Uterus (tissue), 4 donors: ENCODE results near the gene LRP8. TPM values are rescaled to one million over a fixed set of nuclear protein-coding genes. Genes with fewer than 3 reads are reported as not detected.

Source experiments
- DNase-seq, 2 donors: peaks; one replicate each; pipeline ENCODE4 v3.0.0-alpha.2; 2019 to 2020
- H3K27ac ChIP-seq, 2 donors: fragments of 200-600 bp; sonication (generic); 1 replicate in 1 of 2; 2 replicates in 1 of 2; pipeline ENCODE4 v1.5.1; 2016 to 2018
- H3K27me3 ChIP-seq, 2 donors: fragments of 200-600 bp; sonication (generic); one replicate each; pipeline ENCODE4 v1.5.1; 2018 to 2019; ENCODE audit warnings: control low read depth in 1 of 2
- H3K36me3 ChIP-seq, 2 donors: fragments of 200-600 bp; sonication (generic); one replicate each; pipeline ENCODE4 v1.5.1; 2019; ENCODE audit warnings: control low read depth in 1 of 2
- H3K4me1 ChIP-seq, 2 donors: fragments of 200-600 bp; sonication (generic); one replicate each; pipeline ENCODE4 v1.5.1; 2018 to 2019; ENCODE audit warnings: control low read depth in 1 of 2
- H3K4me3 ChIP-seq, 2 donors: fragments of 200-600 bp; sonication (generic); 1 replicate in 1 of 2; 2 replicates in 1 of 2; pipeline ENCODE4 v1.5.1; 2018 to 2019; ENCODE audit warnings: mild to moderate bottlenecking in 1 of 2
- H3K9me3 ChIP-seq, 2 donors: fragments of 200-600 bp; sonication (generic); one replicate each; pipeline ENCODE4 v1.5.1; 2019; ENCODE audit warnings: control low read depth in 1 of 2
- POLR2A ChIP-seq, 2 donors: fragments of 450-650 bp; IDR thresholded peaks; one replicate each; pipeline ENCODE4 v1.6.1; 2016; ENCODE audit warnings: antibody characterized with exemption in 2 of 2, mild to moderate bottlenecking in 1 of 2, moderate library complexity in 1 of 2
- intact Hi-C: fragments of 100-400 bp; cut with DNase I; formaldehyde crosslinking; loops from one replicate; pipeline ENCODE4 v1.15.1; 2023; ENCODE audit warnings: low total_unique reads
- total RNA-seq, 4 donors: library from RNA; depleted of rRNA in 3 of 4; stranded (reverse); fragments of >200 nt in 3 of 4; gene quantifications; one replicate each; pipeline versions ENCODE4 v1.1.0 to v1.2.4, GENCODE V29; 2014 to 2023
- TF ChIP-seq, protein P1 (sequence below), 4 experiments: fragments of 200-600 bp in 2 of 4; fragments of 450-650 bp in 2 of 4; sonication (generic) in 2 of 4; IDR thresholded peaks; one replicate each; pipeline ENCODE4 v1.5.1; 2016 to 2019; ENCODE audit warnings: antibody characterized with exemption in 4 of 4, mild to moderate bottlenecking in 2 of 4, moderate library complexity in 1 of 4
- donor health status: DM: yes; HTN: yes; CAD: no.

LRP8 gene
- total RNA-seq, 4 donors from 2014 or later, result 1.5 to 15.3 (median 8.5) TPM

- no peak overlapping the region for H3K4me3 ChIP-seq
- H3K36me3 ChIP-seq, result no peaks in the 10 kb centered on the region
- TF ChIP-seq, protein P1, sequence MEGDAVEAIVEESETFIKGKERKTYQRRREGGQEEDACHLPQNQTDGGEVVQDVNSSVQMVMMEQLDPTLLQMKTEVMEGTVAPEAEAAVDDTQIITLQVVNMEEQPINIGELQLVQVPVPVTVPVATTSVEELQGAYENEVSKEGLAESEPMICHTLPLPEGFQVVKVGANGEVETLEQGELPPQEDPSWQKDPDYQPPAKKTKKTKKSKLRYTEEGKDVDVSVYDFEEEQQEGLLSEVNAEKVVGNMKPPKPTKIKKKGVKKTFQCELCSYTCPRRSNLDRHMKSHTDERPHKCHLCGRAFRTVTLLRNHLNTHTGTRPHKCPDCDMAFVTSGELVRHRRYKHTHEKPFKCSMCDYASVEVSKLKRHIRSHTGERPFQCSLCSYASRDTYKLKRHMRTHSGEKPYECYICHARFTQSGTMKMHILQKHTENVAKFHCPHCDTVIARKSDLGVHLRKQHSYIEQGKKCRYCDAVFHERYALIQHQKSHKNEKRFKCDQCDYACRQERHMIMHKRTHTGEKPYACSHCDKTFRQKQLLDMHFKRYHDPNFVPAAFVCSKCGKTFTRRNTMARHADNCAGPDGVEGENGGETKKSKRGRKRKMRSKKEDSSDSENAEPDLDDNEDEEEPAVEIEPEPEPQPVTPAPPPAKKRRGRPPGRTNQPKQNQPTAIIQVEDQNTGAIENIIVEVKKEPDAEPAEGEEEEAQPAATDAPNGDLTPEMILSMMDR (IDR thresholded peaks at IDR 0.05), result no peak
- no peak for TF ChIP-seq POLR2A (IDR thresholded peaks at IDR 0.05)
- DNase-seq, result no peak
- no peaks in the 10 kb centered on the region for H3K4me1 ChIP-seq
- H3K27me3 ChIP-seq, result no peaks in the 10 kb centered on the region
- intact Hi-C loops, result no loop called here
- H3K9me3 ChIP-seq, result no peaks in the 10 kb centered on the region
- H3K27ac ChIP-seq, result no peak overlapping the region
Measured at GRCh38 chr1:53264048-53264447, 63.8 kb downstream of the LRP8 start.

DNA sequence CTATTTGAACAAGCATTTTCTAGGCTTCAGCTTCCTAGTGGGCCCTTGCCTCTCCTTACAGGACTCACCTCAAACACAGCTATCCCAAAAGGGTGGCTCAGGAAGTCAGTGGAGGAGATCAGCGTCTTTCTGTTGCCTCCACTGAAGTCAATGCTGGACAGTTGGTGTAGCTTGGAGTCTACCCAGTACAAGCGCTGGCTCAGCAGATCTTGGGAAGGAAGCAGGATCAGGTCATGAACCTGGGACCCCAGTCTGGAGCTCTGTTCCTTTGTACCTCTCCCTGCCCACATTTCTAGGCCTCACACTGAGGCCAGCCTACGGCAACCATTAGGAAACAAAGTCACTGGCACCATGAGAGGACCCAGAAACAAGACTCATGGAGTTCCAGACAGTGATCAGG lies 65.9 kb downstream of the LRP8 start:
- TF ChIP-seq, protein P1 (IDR thresholded peaks at IDR 0.05), result no peak
- no peak for TF ChIP-seq POLR2A (IDR thresholded peaks at IDR 0.05)
- H3K27ac ChIP-seq, result no peak overlapping the region
- no peaks in the 10 kb centered on the region for H3K4me1 ChIP-seq
- no peak overlapping the region for H3K4me3 ChIP-seq
- H3K9me3 ChIP-seq, result no peaks in the 10 kb centered on the region
- no peaks in the 10 kb centered on the region for H3K27me3 ChIP-seq
- no peak for DNase-seq
- no peaks in the 10 kb centered on the region for H3K36me3 ChIP-seq
- intact Hi-C loops, result no loop called here

DNA sequence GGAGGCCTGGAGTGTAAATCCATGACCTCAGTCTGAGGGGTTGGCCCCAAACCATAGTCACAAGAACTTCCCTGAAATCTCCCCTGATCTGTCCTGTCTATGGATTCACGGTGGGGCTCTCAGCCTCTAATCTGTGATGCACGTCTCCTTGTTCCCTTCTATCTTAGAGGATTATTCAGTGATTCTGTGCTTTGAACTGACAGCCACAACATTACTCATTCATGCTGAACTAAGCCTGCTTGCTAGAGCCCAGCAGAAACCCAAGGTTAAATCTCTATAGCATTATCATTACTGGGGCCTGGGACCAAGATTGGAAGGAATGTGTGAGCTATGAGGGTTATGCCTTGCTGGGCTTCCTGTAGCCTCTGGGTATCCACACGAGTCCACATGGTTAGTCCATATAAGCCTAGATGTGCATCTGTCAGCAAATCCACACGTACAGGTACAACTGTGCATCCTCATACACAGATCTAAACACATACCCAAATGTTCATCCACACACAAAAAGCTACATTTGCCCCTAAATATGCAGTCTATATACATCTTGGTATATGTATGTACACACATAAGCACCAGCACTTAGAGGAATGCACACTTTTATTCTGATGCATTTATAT lies 67.1 kb downstream of the LRP8 start:
- TF ChIP-seq POLR2A (IDR thresholded peaks at IDR 0.05), result no peak
- TF ChIP-seq, protein P1 (IDR thresholded peaks at IDR 0.05), result no peak
- H3K27ac ChIP-seq, result no peak overlapping the region
- no peak for DNase-seq
- intact Hi-C loops, result no loop called here
- H3K4me3 ChIP-seq, result no peak overlapping the region
- H3K4me1 ChIP-seq, result no peaks in the 10 kb centered on the region
- H3K27me3 ChIP-seq, result no peaks in the 10 kb centered on the region
- H3K36me3 ChIP-seq, result no peaks in the 10 kb centered on the region
- H3K9me3 ChIP-seq, result no peaks in the 10 kb centered on the region

DNA sequence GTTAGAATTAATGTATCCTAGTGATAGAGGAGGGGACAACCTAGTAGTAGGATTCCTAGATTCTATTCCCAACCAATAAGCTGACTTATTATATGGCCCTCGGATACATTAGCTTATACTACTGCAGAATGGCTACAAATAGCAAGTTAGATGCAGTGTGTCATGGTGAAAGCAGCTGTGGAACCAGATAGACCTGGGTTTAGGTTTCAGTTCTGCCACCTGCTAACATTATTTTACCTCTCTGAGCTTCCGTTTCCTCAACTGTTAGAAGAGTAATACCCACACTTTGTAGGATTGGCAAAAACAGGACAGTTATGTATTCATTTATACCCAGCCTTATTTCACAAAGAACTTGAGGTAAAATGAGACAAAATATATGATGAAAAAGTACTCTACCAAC lies 67.9 kb downstream of the LRP8 start:
- Histone ChIP-seq H3K9me3 (no peaks in the 10 kb centered on the region), H3K27me3 (no peaks in the 10 kb centered on the region), H3K4me3 (no peak overlapping the region), H3K27ac (no peak overlapping the region), H3K36me3 (no peaks in the 10 kb centered on the region), H3K4me1 (no peaks in the 10 kb centered on the region)
- TF ChIP-seq POLR2A (IDR thresholded peaks at IDR 0.05), result no peak
- TF ChIP-seq, protein P1 (IDR thresholded peaks at IDR 0.05), result no peak
- DNase-seq, result no peak
- intact Hi-C loops, result no loop called here

- Histone ChIP-seq H3K4me3 (no peak overlapping the region), H3K4me1 (no peaks in the 10 kb centered on the region), H3K9me3 (no peaks in the 10 kb centered on the region), H3K27ac (no peak overlapping the region), H3K27me3 (no peaks in the 10 kb centered on the region), H3K36me3 (no peaks in the 10 kb centered on the region)
- TF ChIP-seq POLR2A (IDR thresholded peaks at IDR 0.05), result no peak
- TF ChIP-seq, protein P1 (IDR thresholded peaks at IDR 0.05), result no peak
- intact Hi-C loops, result no loop called here
- DNase-seq, result no peak
Measured at GRCh38 chr1:53258216-53258615, 69.7 kb downstream of the LRP8 start.
